ENCODE data around the gene AFDN.

The AFDN gene

GRCh38 chr6:167910652-167911051 lies 83.9 kb downstream of the AFDN start:
- Histone ChIP-seq H3K23ac (ENCODE audit: low read depth, low read length, poor library complexity) (no peak overlapping the region), H3K27me3 (ENCODE audit: control insufficient read depth in 3 of 3, insufficient read depth in 3 of 3, low read depth in 1 of 3, low read length in 3 of 3) (no peaks in the 10 kb centered on the region), H3K4me2 (ENCODE audit: insufficient read depth, low read length, poor library complexity, severe bottlenecking) (no peak overlapping the region), H3K18ac (ENCODE audit: low read length) (no peak overlapping the region), H3K79me1 (ENCODE audit: low read depth, low read length) (peaks cover 3% of the 10 kb centered on the region), H3K27ac (replicated peaks; ENCODE audit: low read length) (no peak overlapping the region), H3K9me3 (replicated peaks in 1 of 2; ENCODE audit: control insufficient read depth in 2 of 2, insufficient read depth in 1 of 2, low read depth in 1 of 2, low read length in 2 of 2) (no peaks in the 10 kb centered on the region), H3K4me1 (ENCODE audit: control insufficient read depth in 2 of 2, insufficient read depth in 1 of 2, low read depth in 1 of 2, low read length in 2 of 2) (no peaks in the 10 kb centered on the region), H4K91ac (ENCODE audit: low read depth, low read length, poor library complexity) (no peak overlapping the region), H3K4me3 (ENCODE audit: low read length in 2 of 2) (no peak overlapping the region), H2BK12ac (ENCODE audit: low read length) (no peak overlapping the region), H2AK5ac (ENCODE audit: low read depth, low read length) (no peak overlapping the region), H2BK5ac (ENCODE audit: low read length) (no peak overlapping the region), H2BK15ac (ENCODE audit: low read length) (no peak overlapping the region), H3K36me3 (replicated peaks in 1 of 2; ENCODE audit: control insufficient read depth in 2 of 2, insufficient read depth in 2 of 2, low read length in 2 of 2) (peaks cover 19 to 77% of the 10 kb centered on the region in 2 donors), H3K4ac (ENCODE audit: low read length) (no peak overlapping the region), H2AFZ (ENCODE audit: low read length) (no peak overlapping the region), H3K9ac (ENCODE audit: low read depth, low read length, poor library complexity) (no peak overlapping the region), H4K8ac (ENCODE audit: low read depth, low read length) (no peak overlapping the region), H3K14ac (ENCODE audit: low read length) (no peak overlapping the region), H2BK120ac (ENCODE audit: low read depth, low read length) (no peak overlapping the region)
- no peak for DNase-seq (ENCODE audit: low spot score)
- WGBS, 2 donors (ENCODE audit: extremely low coverage in 2 of 2, insufficient read length in 2 of 2, insufficient replicate concordance in 1 of 2), result 100% methylated on average over 1 of the region's 7 CpGs; no CpG with 5 or more reads in 1 of the 2 donors

- Histone ChIP-seq H3K36me3 (replicated peaks in 1 of 2; ENCODE audit: control insufficient read depth in 2 of 2, insufficient read depth in 2 of 2, low read length in 2 of 2) (peaks cover 22 to 86% of the 10 kb centered on the region in 2 donors), H3K4me3 (ENCODE audit: low read length in 2 of 2) (no peak overlapping the region), H3K9me3 (replicated peaks in 1 of 2; ENCODE audit: control insufficient read depth in 2 of 2, insufficient read depth in 1 of 2, low read depth in 1 of 2, low read length in 2 of 2) (no peaks in the 10 kb centered on the region), H2AK5ac (ENCODE audit: low read depth, low read length) (no peak overlapping the region), H3K27ac (replicated peaks; ENCODE audit: low read length) (no peak overlapping the region), H3K23ac (ENCODE audit: low read depth, low read length, poor library complexity) (no peak overlapping the region), H3K18ac (ENCODE audit: low read length) (no peak overlapping the region), H4K8ac (ENCODE audit: low read depth, low read length) (no peak overlapping the region), H2BK12ac (ENCODE audit: low read length) (no peak overlapping the region), H2BK120ac (ENCODE audit: low read depth, low read length) (no peak overlapping the region), H3K79me1 (ENCODE audit: low read depth, low read length) (peaks cover 3% of the 10 kb centered on the region), H2AFZ (ENCODE audit: low read length) (no peak overlapping the region), H3K14ac (ENCODE audit: low read length) (no peak overlapping the region), H2BK5ac (ENCODE audit: low read length) (no peak overlapping the region), H3K9ac (ENCODE audit: low read depth, low read length, poor library complexity) (no peak overlapping the region), H3K4ac (ENCODE audit: low read length) (no peak overlapping the region), H4K91ac (ENCODE audit: low read depth, low read length, poor library complexity) (no peak overlapping the region), H3K27me3 (ENCODE audit: control insufficient read depth in 3 of 3, insufficient read depth in 3 of 3, low read depth in 1 of 3, low read length in 3 of 3) (no peaks in the 10 kb centered on the region), H3K4me2 (ENCODE audit: insufficient read depth, low read length, poor library complexity, severe bottlenecking) (no peak overlapping the region), H3K4me1 (ENCODE audit: control insufficient read depth in 2 of 2, insufficient read depth in 1 of 2, low read depth in 1 of 2, low read length in 2 of 2) (no peaks in the 10 kb centered on the region), H2BK15ac (ENCODE audit: low read length) (no peak overlapping the region)
- no peak for DNase-seq (ENCODE audit: low spot score)
- WGBS, 2 donors (ENCODE audit: extremely low coverage in 2 of 2, insufficient read length in 2 of 2, insufficient replicate concordance in 1 of 2), result no CpG with 5 or more reads among the region's 2 CpGs
Observed at GRCh38 chr6:167912494-167912893, 85.8 kb downstream of the AFDN start.

- no peak for DNase-seq (ENCODE audit: low spot score)
- no peak overlapping the region for H3K27ac ChIP-seq (replicated peaks; ENCODE audit: low read length)
- H2AK5ac ChIP-seq (ENCODE audit: low read depth, low read length), result no peak overlapping the region
- H3K4ac ChIP-seq (ENCODE audit: low read length), result no peak overlapping the region
- H3K4me3 ChIP-seq (ENCODE audit: low read length in 2 of 2), result no peak overlapping the region
- no peak overlapping the region for H2BK5ac ChIP-seq (ENCODE audit: low read length)
- H2BK120ac ChIP-seq (ENCODE audit: low read depth, low read length), result no peak overlapping the region
- no peaks in the 10 kb centered on the region for H3K9me3 ChIP-seq (replicated peaks in 1 of 2; ENCODE audit: control insufficient read depth in 2 of 2, insufficient read depth in 1 of 2, low read depth in 1 of 2, low read length in 2 of 2)
- H3K9ac ChIP-seq (ENCODE audit: low read depth, low read length, poor library complexity), result no peak overlapping the region
- no peak overlapping the region for H4K8ac ChIP-seq (ENCODE audit: low read depth, low read length)
- no peak overlapping the region for H3K14ac ChIP-seq (ENCODE audit: low read length)
- peaks cover 3% of the 10 kb centered on the region for H3K79me1 ChIP-seq (ENCODE audit: low read depth, low read length)
- no peak overlapping the region for H3K23ac ChIP-seq (ENCODE audit: low read depth, low read length, poor library complexity)
- no peak overlapping the region for H2BK12ac ChIP-seq (ENCODE audit: low read length)
- H2BK15ac ChIP-seq (ENCODE audit: low read length), result no peak overlapping the region
- H4K91ac ChIP-seq (ENCODE audit: low read depth, low read length, poor library complexity), result no peak overlapping the region
- WGBS, 2 donors (ENCODE audit: extremely low coverage in 2 of 2, insufficient read length in 2 of 2, insufficient replicate concordance in 1 of 2), result no CpG with 5 or more reads among the region's 3 CpGs
- no peak overlapping the region for H3K18ac ChIP-seq (ENCODE audit: low read length)
- peaks cover 28 to 87% of the 10 kb centered on the region in 2 donors for H3K36me3 ChIP-seq (replicated peaks in 1 of 2; ENCODE audit: control insufficient read depth in 2 of 2, insufficient read depth in 2 of 2, low read length in 2 of 2)
- no peak overlapping the region for H3K4me2 ChIP-seq (ENCODE audit: insufficient read depth, low read length, poor library complexity, severe bottlenecking)
- no peaks in the 10 kb centered on the region for H3K4me1 ChIP-seq (ENCODE audit: control insufficient read depth in 2 of 2, insufficient read depth in 1 of 2, low read depth in 1 of 2, low read length in 2 of 2)
- H2AFZ ChIP-seq (ENCODE audit: low read length), result no peak overlapping the region
- H3K27me3 ChIP-seq (ENCODE audit: control insufficient read depth in 3 of 3, insufficient read depth in 3 of 3, low read depth in 1 of 3, low read length in 3 of 3), result no peaks in the 10 kb centered on the region
Observed at GRCh38 chr6:167913699-167914098, 87.0 kb downstream of the AFDN start.

- Histone ChIP-seq H3K4me1 (ENCODE audit: control insufficient read depth in 2 of 2, insufficient read depth in 1 of 2, low read depth in 1 of 2, low read length in 2 of 2) (no peaks in the 10 kb centered on the region), H3K79me1 (ENCODE audit: low read depth, low read length) (peaks cover 3% of the 10 kb centered on the region), H2BK12ac (ENCODE audit: low read length) (no peak overlapping the region), H3K4ac (ENCODE audit: low read length) (no peak overlapping the region), H3K4me2 (ENCODE audit: insufficient read depth, low read length, poor library complexity, severe bottlenecking) (no peak overlapping the region), H3K27ac (replicated peaks; ENCODE audit: low read length) (no peak overlapping the region), H3K9me3 (replicated peaks in 1 of 2; ENCODE audit: control insufficient read depth in 2 of 2, insufficient read depth in 1 of 2, low read depth in 1 of 2, low read length in 2 of 2) (no peaks in the 10 kb centered on the region), H2BK5ac (ENCODE audit: low read length) (no peak overlapping the region), H3K4me3 (ENCODE audit: low read length in 2 of 2) (no peak overlapping the region), H2BK15ac (ENCODE audit: low read length) (no peak overlapping the region), H2BK120ac (ENCODE audit: low read depth, low read length) (no peak overlapping the region), H4K8ac (ENCODE audit: low read depth, low read length) (no peak overlapping the region), H3K36me3 (replicated peaks in 1 of 2; ENCODE audit: control insufficient read depth in 2 of 2, insufficient read depth in 2 of 2, low read length in 2 of 2) (peaks cover 38 to 99% of the 10 kb centered on the region in 2 donors), H3K9ac (ENCODE audit: low read depth, low read length, poor library complexity) (no peak overlapping the region), H2AK5ac (ENCODE audit: low read depth, low read length) (no peak overlapping the region), H2AFZ (ENCODE audit: low read length) (no peak overlapping the region), H4K91ac (ENCODE audit: low read depth, low read length, poor library complexity) (no peak overlapping the region), H3K27me3 (ENCODE audit: control insufficient read depth in 3 of 3, insufficient read depth in 3 of 3, low read depth in 1 of 3, low read length in 3 of 3) (no peaks in the 10 kb centered on the region), H3K14ac (ENCODE audit: low read length) (no peak overlapping the region), H3K18ac (ENCODE audit: low read length) (no peak overlapping the region), H3K23ac (ENCODE audit: low read depth, low read length, poor library complexity) (peak overlapping the region; percentile 44)
- no peak for DNase-seq (ENCODE audit: low spot score)
- no CpG with 5 or more reads among the region's 10 CpGs for WGBS, 2 donors (ENCODE audit: extremely low coverage in 2 of 2, insufficient read length in 2 of 2, insufficient replicate concordance in 1 of 2)
Observed at GRCh38 chr6:167915139-167915538, 88.4 kb downstream of the AFDN start.

Measured in neuronal stem cell (in vitro differentiated cells).